HG02571 (cell line): ENCODE results near the gene EFHD2.
"Not testable (repeated sequence)": the region's sequence is repeated elsewhere in the genome, so short reads cannot be mapped to it uniquely, and the experiment has no call there.

Experiments used
- ATAC-seq: cut with Tn5 transposase; IDR thresholded peaks from one replicate; pipeline ENCODE4 v1.9.1; 2021; ENCODE audit warnings: mild to moderate bottlenecking, moderate library complexity; ENCODE audit not compliant: unreplicated experiment

EFHD2 gene

GRCh38 chr1:15451014-15451722, 41.5 kb downstream of the EFHD2 start:
- ATAC-seq = no peak

DNA sequence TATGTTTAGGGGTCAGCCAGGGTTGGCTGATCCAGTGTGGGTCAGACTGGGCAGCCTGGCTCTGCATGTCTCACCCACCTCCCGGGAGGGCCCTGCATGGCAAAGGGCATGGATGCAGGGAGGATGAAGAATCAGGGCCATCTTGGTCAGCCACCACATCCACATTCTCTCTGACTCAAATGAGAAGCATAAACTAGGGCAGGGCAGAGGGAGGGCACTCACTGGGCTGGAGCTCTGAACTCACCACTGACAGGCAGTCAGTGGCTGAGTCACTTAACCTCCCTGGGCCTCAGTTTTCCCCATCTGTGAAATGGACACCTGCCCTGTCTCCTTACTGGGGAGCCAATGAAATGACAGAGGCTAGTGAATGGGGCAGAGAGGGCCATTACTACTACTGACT, 42.5 kb downstream of the EFHD2 start:
- ATAC-seq = no peak

GRCh38 chr1:15452866-15453571, 43.3 kb downstream of the EFHD2 start:
- ATAC-seq = no peak

- no peak for ATAC-seq
Measured at GRCh38 chr1:15453734-15454133, 44.0 kb downstream of the EFHD2 start.

DNA sequence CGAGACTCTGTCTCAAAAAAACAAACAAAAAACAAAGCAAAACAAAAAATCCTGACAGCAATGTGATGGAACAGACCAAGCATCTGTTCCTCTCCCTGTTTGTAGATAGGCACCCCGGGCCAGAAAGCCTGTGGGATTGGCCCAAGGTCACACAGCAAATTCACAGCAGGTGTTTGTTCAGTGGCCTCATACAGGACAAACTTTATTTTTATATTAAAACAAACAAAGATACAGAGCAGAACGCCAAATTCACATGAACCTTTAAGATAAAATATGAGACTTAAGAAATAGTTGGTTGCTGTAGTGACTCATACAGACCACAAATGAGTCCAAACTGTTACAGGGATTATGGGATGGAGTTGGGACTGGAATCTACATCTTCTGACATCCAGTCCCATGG, 44.6 kb downstream of the EFHD2 start:
- no peak for ATAC-seq

- ATAC-seq = no peak
Measured at GRCh38 chr1:15455522-15455921, 45.8 kb downstream of the EFHD2 start.

GRCh38 chr1:15456313-15456954, 46.7 kb downstream of the EFHD2 start, which contains the start of gene CELA2A:
Gene CELA2A, plus strand, starts transcription at chr1:15456732. Its CDS starts 22 bp downstream, at chr1:15456754.
- no peak for ATAC-seq

GRCh38 chr1:15457585-15457984, 47.9 kb downstream of the EFHD2 start:
- ATAC-seq = no peak

- not testable (repeated sequence) for ATAC-seq
Measured at GRCh38 chr1:15458388-15458787, 48.7 kb downstream of the EFHD2 start.

DNA sequence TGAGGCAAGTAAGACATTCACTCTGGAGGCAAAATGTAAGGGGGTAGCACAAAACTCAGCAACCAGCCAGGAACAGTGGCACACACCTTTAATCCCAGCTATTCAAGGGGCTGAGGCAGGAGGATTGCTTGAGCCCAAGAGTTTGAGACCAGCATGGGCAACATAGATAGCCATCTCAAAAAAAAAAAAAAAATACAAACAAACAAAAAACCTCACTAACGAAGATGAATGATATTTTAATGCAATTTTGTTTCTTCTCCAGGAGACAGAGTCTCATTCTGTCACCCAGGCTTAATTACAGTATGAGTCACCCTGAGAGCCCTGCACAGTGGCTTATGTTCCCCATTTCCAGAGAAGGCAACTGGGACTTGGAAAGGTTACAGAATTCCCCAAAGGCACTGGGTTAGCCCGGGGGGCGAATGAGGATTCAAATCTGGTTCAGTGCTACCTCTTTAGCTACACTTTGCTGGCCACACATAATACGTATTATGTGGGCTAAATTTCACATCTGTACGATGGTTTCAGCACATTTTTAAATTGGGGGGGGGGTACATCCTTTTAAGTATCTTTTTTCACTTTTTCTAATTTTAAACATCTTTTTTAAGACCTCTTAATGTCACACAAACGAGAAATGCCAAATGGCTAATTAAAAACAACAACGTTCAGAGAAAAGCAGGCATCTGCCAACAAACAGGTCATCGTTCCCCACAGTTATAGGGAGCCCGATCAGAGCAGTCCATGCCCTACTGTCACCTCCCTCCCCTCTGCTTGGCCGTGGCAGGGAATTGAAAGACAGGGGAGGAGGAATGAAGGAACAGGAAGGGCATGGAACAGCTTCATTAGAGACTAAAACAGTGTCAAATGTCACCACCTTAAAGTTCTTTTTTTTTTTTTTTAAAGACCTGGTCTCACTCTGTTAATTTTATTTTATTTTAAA, 50.4 kb downstream of the EFHD2 start:
- no peak for ATAC-seq

- no peak for ATAC-seq
Measured at GRCh38 chr1:15460708-15461095, 51.0 kb downstream of the EFHD2 start.

DNA sequence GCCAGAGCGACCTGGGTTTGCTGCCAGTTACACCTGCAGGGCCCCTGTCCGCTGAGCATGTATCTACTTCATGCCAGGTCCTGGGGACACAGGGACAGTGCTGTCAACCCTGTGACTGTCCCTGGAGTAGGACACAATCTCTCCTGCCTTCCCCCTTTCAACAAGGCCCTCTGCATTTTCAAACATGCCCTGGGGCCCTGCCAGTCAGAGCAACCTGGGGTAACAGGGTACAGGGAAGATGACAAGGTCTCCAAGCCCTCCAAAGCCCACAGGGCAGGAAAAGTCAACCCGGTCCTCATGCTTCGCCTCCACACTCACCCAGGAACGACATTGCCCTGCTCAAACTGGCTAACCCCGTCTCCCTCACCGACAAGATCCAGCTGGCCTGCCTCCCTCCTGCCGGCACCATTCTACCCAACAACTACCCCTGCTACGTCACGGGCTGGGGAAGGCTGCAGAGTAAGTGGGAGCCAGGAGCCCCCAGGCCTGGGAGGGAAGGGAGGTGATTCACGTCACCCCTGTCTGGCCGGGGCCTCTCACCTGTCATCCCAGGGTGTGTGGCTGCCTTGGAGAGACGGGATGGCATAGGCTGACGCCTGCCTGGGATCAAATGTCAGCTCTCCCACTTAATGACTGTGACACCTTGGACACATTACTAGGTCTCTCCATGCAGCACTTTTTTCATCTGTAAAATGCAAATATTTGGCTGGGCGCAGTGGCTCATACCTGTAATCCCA, 53.5 kb downstream of the EFHD2 start:
- not testable (repeated sequence) for ATAC-seq

- ATAC-seq = not testable (repeated sequence)
Measured at GRCh38 chr1:15463926-15464322, 54.2 kb downstream of the EFHD2 start.

- no peak for ATAC-seq
Measured at GRCh38 chr1:15465674-15466073, 56.0 kb downstream of the EFHD2 start.

GRCh38 chr1:15466955-15467625, 57.4 kb downstream of the EFHD2 start:
- not testable (repeated sequence) for ATAC-seq

DNA sequence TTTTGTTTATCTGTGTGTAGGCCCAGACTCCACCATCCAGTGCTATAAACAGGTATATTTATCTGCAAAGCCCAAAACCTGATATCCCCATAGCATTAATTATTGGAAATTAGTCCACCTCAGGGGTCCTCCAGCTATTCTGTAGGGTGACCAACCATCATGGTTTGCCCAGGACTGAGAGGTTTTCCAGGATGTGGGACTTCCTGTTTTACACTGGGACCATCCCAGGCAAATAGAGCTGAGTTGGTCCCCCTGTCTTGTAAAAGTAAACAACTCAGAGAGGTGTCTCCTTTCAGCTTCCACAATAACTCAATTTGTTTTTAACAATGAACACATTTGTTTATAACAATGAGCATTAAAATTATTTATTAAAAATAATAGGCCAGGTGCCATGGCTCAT, 58.5 kb downstream of the EFHD2 start:
- no peak for ATAC-seq

DNA sequence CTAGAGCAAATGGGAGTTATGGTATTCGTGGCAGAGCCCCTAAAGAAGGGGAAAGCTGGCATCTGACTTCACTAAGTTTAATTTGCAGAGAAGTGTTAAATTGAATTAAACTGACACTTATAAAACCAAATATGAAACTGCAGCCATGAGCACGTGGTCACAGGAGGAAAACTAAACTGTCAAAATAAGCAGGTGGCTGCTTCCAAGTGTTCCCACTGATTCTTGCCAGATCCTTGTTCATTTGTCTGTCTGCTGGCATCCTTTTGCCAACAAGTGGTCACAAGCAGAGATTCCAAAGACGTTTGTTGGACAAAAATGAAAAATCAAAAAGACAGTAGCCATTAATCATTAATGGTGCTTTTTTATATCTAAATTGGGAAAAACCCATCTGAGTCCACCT, 59.7 kb downstream of the EFHD2 start:
- no peak for ATAC-seq

GRCh38 chr1:15469821-15470448, 60.2 kb downstream of the EFHD2 start:
- not testable (repeated sequence) for ATAC-seq

GRCh38 chr1:15471067-15471466, 61.4 kb downstream of the EFHD2 start:
- ATAC-seq = not testable (repeated sequence)
